Fibroblast of lung (primary cell): ENCODE results near the gene SLC5A12. TPM values are rescaled to one million over a fixed set of nuclear protein-coding genes. Genes with fewer than 3 reads are reported as not detected.

Source experiments
- DNase-seq, 2 donors: peaks; one replicate each; pipeline versions ENCODE4 v3.0.0 to v3.0.0-alpha.2; 2010; ENCODE audit warnings: low read depth in 2 of 2
- H2AFZ ChIP-seq: 2 replicates; pipeline ENCODE4 v1.5.1; 2012; ENCODE audit warnings: low read length, control low read depth, inconsistent platforms
- H3K27ac ChIP-seq: 2 replicates; pipeline ENCODE4 v1.5.1; 2011; ENCODE audit warnings: low read length, control low read depth; ENCODE audit not compliant: insufficient read depth
- H3K27me3 ChIP-seq: 2 replicates; pipeline ENCODE4 v1.5.1; 2011; ENCODE audit warnings: mild to moderate bottlenecking, low read length; ENCODE audit not compliant: control insufficient read depth, insufficient read depth
- H3K36me3 ChIP-seq: 2 replicates; pipeline ENCODE4 v1.5.1; 2011; ENCODE audit warnings: low read length; ENCODE audit not compliant: control insufficient read depth, insufficient read depth
- H3K4me1 ChIP-seq: 2 replicates; pipeline ENCODE4 v1.5.1; 2011; ENCODE audit warnings: low read length; ENCODE audit not compliant: control insufficient read depth, insufficient read depth; ENCODE audit errors: extremely low read depth
- H3K4me2 ChIP-seq: 2 replicates; pipeline ENCODE4 v1.5.1; 2011; ENCODE audit warnings: low read length, control low read depth; ENCODE audit not compliant: insufficient read depth; ENCODE audit errors: extremely low read depth
- H3K4me3 ChIP-seq, 4 experiments: fragments of 200-600 bp in 1 of 4; sonication (generic) in 1 of 4; replicated peaks in 1 of 4; 2 replicates each; pipeline ENCODE4 v1.5.1; 2011 to 2016; ENCODE audit warnings: low read length in 4 of 4, low read depth in 3 of 4, mild to moderate bottlenecking in 3 of 4, control low read depth in 2 of 4, inconsistent platforms in 1 of 4, mixed read lengths in 1 of 4; ENCODE audit not compliant: insufficient read depth in 1 of 4; ENCODE audit errors: control extremely low read depth in 1 of 4
- H3K79me2 ChIP-seq: 2 replicates; pipeline ENCODE4 v1.5.1; 2012; ENCODE audit warnings: mild to moderate bottlenecking, low read length, inconsistent platforms; ENCODE audit not compliant: control insufficient read depth, insufficient read depth
- H3K9ac ChIP-seq: 2 replicates; pipeline ENCODE4 v1.5.1; 2011; ENCODE audit warnings: mild to moderate bottlenecking, low read length, control low read depth; ENCODE audit not compliant: insufficient read depth
- H3K9me3 ChIP-seq: 2 replicates; pipeline ENCODE4 v1.5.1; 2012; ENCODE audit warnings: low read depth, low read length; ENCODE audit not compliant: control insufficient read depth, insufficient read depth
- H4K20me1 ChIP-seq: 2 replicates; pipeline ENCODE4 v1.5.1; 2011; ENCODE audit warnings: low read length; ENCODE audit not compliant: control insufficient read depth, insufficient read depth; ENCODE audit errors: extremely low read depth
- CTCF ChIP-seq, 2 donors: IDR thresholded peaks in 1 of 2; conservative IDR thresholded peaks in 1 of 2; 1 replicate in 1 of 2; 2 replicates in 1 of 2; pipeline ENCODE4 v1.5.1; 2011 to 2012; ENCODE audit warnings: low read length in 2 of 2, control low read depth in 1 of 2, inconsistent platforms in 1 of 2, low read depth in 1 of 2, mild to moderate bottlenecking in 1 of 2
- EZH2 ChIP-seq: IDR thresholded peaks from 2 replicates; pipeline ENCODE4 v1.5.1; 2012; ENCODE audit warnings: low read length, control low read depth, mild to moderate bottlenecking; ENCODE audit errors: missing control alignments
- polyA plus RNA-seq, 2 donors: library from polyadenylated mRNA; depleted of rRNA in 1 of 2; stranded (reverse) in 1 of 2; unstranded in 1 of 2; fragments of >200 nt; gene quantifications; 2 replicates each; pipeline ENCODE4 v1.2.1, GENCODE V29; 2011 to 2012; ENCODE audit warnings: missing spikeins in 1 of 2
- total RNA-seq: library from RNA; depleted of rRNA; stranded (reverse); fragments of >200 nt; gene quantifications from 2 replicates; pipeline ENCODE4 v1.2.1, GENCODE V29; 2014

Gene SLC5A12
- total and polyA plus RNA-seq, 2 donors (not counting 1 experiment from before 2014, with no cell fraction given): under 0.01 to 0.03 TPM

GRCh38 chr11:26719998-26720397 lies 1.9 kb downstream of the SLC5A12 start:
- Histone ChIP-seq H3K79me2 (no peaks in the 10 kb centered on the region), H3K27ac (no peak overlapping the region), H4K20me1 (no peaks in the 10 kb centered on the region), H3K4me1 (no peaks in the 10 kb centered on the region), H3K9me3 (no peaks in the 10 kb centered on the region), H3K36me3 (no peaks in the 10 kb centered on the region), H3K9ac (no peak overlapping the region), H3K27me3 (no peaks in the 10 kb centered on the region), H2AFZ (no peak overlapping the region), H3K4me2 (no peak overlapping the region), H3K4me3 (no peak overlapping the region)
- TF ChIP-seq EZH2: no peak
- no peak for TF ChIP-seq CTCF (conservative IDR thresholded peaks at IDR 0.05 in 1 of 2, IDR thresholded peaks at IDR 0.05 in 1 of 2; ENCODE audit: low read depth in 1 of 2, low read length in 2 of 2)
- DNase-seq: no peak

- no peak overlapping the region for H3K4me3 ChIP-seq
- no peaks in the 10 kb centered on the region for H4K20me1 ChIP-seq
- no peaks in the 10 kb centered on the region for H3K4me1 ChIP-seq
- no peak overlapping the region for H3K4me2 ChIP-seq
- no peak overlapping the region for H2AFZ ChIP-seq
- no peak overlapping the region for H3K9ac ChIP-seq
- H3K36me3 ChIP-seq: no peaks in the 10 kb centered on the region
- no peaks in the 10 kb centered on the region for H3K27me3 ChIP-seq
- TF ChIP-seq EZH2: no peak
- no peak for TF ChIP-seq CTCF (conservative IDR thresholded peaks at IDR 0.05 in 1 of 2, IDR thresholded peaks at IDR 0.05 in 1 of 2; ENCODE audit: low read depth in 1 of 2, low read length in 2 of 2)
- no peak for DNase-seq
- no peaks in the 10 kb centered on the region for H3K79me2 ChIP-seq
- H3K9me3 ChIP-seq: no peaks in the 10 kb centered on the region
- no peak overlapping the region for H3K27ac ChIP-seq
These were observed 2.4 kb downstream of the SLC5A12 start for GRCh38 chr11:26719289-26719973.

- TF ChIP-seq CTCF (conservative IDR thresholded peaks at IDR 0.05 in 1 of 2, IDR thresholded peaks at IDR 0.05 in 1 of 2; ENCODE audit: low read depth in 1 of 2, low read length in 2 of 2) (no peak), EZH2 (no peak)
- Histone ChIP-seq H3K4me3 (no peak overlapping the region), H3K79me2 (no peaks in the 10 kb centered on the region)
These were observed 4.1 kb downstream of the SLC5A12 start for GRCh38 chr11:26717771-26718170.

More at GRCh38 chr11:26717771-26718170, 4.1 kb downstream of the SLC5A12 start:
- Histone ChIP-seq H3K9ac (no peak overlapping the region), H3K36me3 (no peaks in the 10 kb centered on the region), H3K4me2 (no peak overlapping the region), H3K4me1 (no peaks in the 10 kb centered on the region), H3K9me3 (no peaks in the 10 kb centered on the region), H2AFZ (no peak overlapping the region), H3K27me3 (no peaks in the 10 kb centered on the region), H4K20me1 (no peaks in the 10 kb centered on the region), H3K27ac (no peak overlapping the region)
- no peak for DNase-seq
